DOHH2 (cell line): ENCODE data around the gene GRPEL2.

Experiments
- H3F3A ChIP-seq: fragments of 200-600 bp; sonication (generic), shearing (Covaris generic); 2 replicates; pipeline ENCODE4 v1.6.0; 2016; ENCODE audit warnings: antibody characterized with exemption, mild to moderate bottlenecking; ENCODE audit not compliant: control insufficient read depth, insufficient read depth
- H3K27ac ChIP-seq: fragments of 200-600 bp; sonication (generic); 2 replicates; pipeline ENCODE4 v1.5.1; 2014; ENCODE audit warnings: low read depth, mild to moderate bottlenecking, low read length, moderate library complexity
- H3K27me3 ChIP-seq: fragments of 200-600 bp; sonication (generic); 2 replicates; pipeline ENCODE4 v1.6.1; 2014; ENCODE audit warnings: mild to moderate bottlenecking, low read length, mixed read lengths; ENCODE audit not compliant: control insufficient read depth
- H3K36me3 ChIP-seq: fragments of 200-600 bp; sonication (generic); 2 replicates; pipeline ENCODE4 v1.6.1; 2014; ENCODE audit warnings: mild to moderate bottlenecking, low read length, moderate library complexity, mixed read lengths; ENCODE audit not compliant: control insufficient read depth
- H3K4me1 ChIP-seq: fragments of 200-600 bp; sonication (generic); 2 replicates; pipeline ENCODE4 v1.6.1; 2014; ENCODE audit warnings: mild to moderate bottlenecking, low read length, mixed read lengths; ENCODE audit not compliant: control insufficient read depth
- H3K4me2 ChIP-seq: fragments of 200-600 bp; sonication (generic); 2 replicates; pipeline ENCODE4 v1.6.0; 2014; ENCODE audit warnings: mild to moderate bottlenecking, low read length, moderate library complexity
- H3K4me3 ChIP-seq: fragments of 200-600 bp; sonication (generic); 2 replicates; pipeline ENCODE4 v1.5.1; 2014; ENCODE audit warnings: mild to moderate bottlenecking, low read length, mixed read lengths
- H3K79me2 ChIP-seq: fragments of 200-600 bp; sonication (generic); 2 replicates; pipeline ENCODE4 v1.6.1; 2014; ENCODE audit warnings: mild to moderate bottlenecking, low read length, mixed read lengths; ENCODE audit not compliant: control insufficient read depth
- H3K9me2 ChIP-seq: fragments of 200-600 bp; sonication (generic); replicated peaks from 2 replicates; pipeline ENCODE4 v1.6.1; 2014; ENCODE audit warnings: mild to moderate bottlenecking, low read length, mixed read lengths; ENCODE audit not compliant: control insufficient read depth
- H3K9me3 ChIP-seq: fragments of 200-600 bp; sonication (generic); 2 replicates; pipeline ENCODE4 v1.6.1; 2014; ENCODE audit warnings: antibody characterized with exemption, low read length, mixed read lengths; ENCODE audit not compliant: control insufficient read depth, insufficient read depth
- H4K20me1 ChIP-seq: fragments of 200-600 bp; sonication (generic); 2 replicates; pipeline ENCODE4 v1.6.0; 2014; ENCODE audit warnings: low read depth, mild to moderate bottlenecking, antibody characterized with exemption, low read length, moderate library complexity; ENCODE audit not compliant: control insufficient read depth, insufficient read depth
- CTCF ChIP-seq: fragments of 200-600 bp; sonication (generic); IDR thresholded peaks from one replicate; pipeline ENCODE4 v1.5.1; 2014; ENCODE audit warnings: antibody characterized with exemption, mild to moderate bottlenecking, low read depth, low read length; ENCODE audit not compliant: poor library complexity, severe bottlenecking
- EZH2phosphoT487 ChIP-seq: fragments of 200-600 bp; sonication (generic); IDR thresholded peaks from 2 replicates; pipeline ENCODE4 v1.6.1; 2017; ENCODE audit warnings: borderline replicate concordance, mild to moderate bottlenecking, antibody characterized with exemption, low read length, moderate library complexity, mixed read lengths

The GRPEL2 gene

GRCh38 chr5:149371296-149371962 is 26.1 kb downstream of the GRPEL2 start:
- Histone ChIP-seq H3K79me2 (no peaks in the 10 kb centered on the region), H3K9me2 (no peaks in the 10 kb centered on the region), H3F3A (no peaks in the 10 kb centered on the region), H3K36me3 (peaks cover 28% of the 10 kb centered on the region), H3K27me3 (no peaks in the 10 kb centered on the region), H3K4me2 (no peak overlapping the region), H3K4me1 (no peaks in the 10 kb centered on the region), H3K9me3 (no peaks in the 10 kb centered on the region), H4K20me1 (no peaks in the 10 kb centered on the region; the same call in 1 of the 2 replicates), H3K27ac (no peak overlapping the region), H3K4me3 (no peak overlapping the region)
- TF ChIP-seq CTCF (peak; percentile 78), EZH2phosphoT487 (no peak)

GRCh38 chr5:149372076-149372795 is 26.9 kb downstream of the GRPEL2 start:
- Histone ChIP-seq H3K4me3 (no peak overlapping the region), H3K79me2 (no peaks in the 10 kb centered on the region), H4K20me1 (peaks cover under 1% of the 10 kb centered on the region; the same call in 1 of the 2 replicates), H3K9me2 (no peaks in the 10 kb centered on the region), H3K27me3 (no peaks in the 10 kb centered on the region), H3F3A (no peaks in the 10 kb centered on the region), H3K27ac (no peak overlapping the region), H3K4me1 (no peaks in the 10 kb centered on the region), H3K4me2 (no peak overlapping the region), H3K36me3 (peaks cover 26% of the 10 kb centered on the region), H3K9me3 (no peaks in the 10 kb centered on the region)
- TF ChIP-seq CTCF = no peak
- TF ChIP-seq EZH2phosphoT487 = no peak

GRCh38 chr5:149372932-149373331 is 27.6 kb downstream of the GRPEL2 start:
- H3K27ac ChIP-seq = no peak overlapping the region
- TF ChIP-seq EZH2phosphoT487 (no peak), CTCF (no peak)
- H3K4me2 ChIP-seq = no peak overlapping the region
- no peaks in the 10 kb centered on the region for H3K9me3 ChIP-seq
- peaks cover 3% of the 10 kb centered on the region; the same call in 1 of the 2 replicates for H4K20me1 ChIP-seq
- H3K36me3 ChIP-seq = peaks cover 21% of the 10 kb centered on the region
- no peaks in the 10 kb centered on the region for H3F3A ChIP-seq
- no peaks in the 10 kb centered on the region for H3K4me1 ChIP-seq
- no peaks in the 10 kb centered on the region for H3K27me3 ChIP-seq
- no peak overlapping the region for H3K4me3 ChIP-seq
- no peaks in the 10 kb centered on the region for H3K79me2 ChIP-seq
- no peaks in the 10 kb centered on the region for H3K9me2 ChIP-seq
